Measurements from ENCODE around the gene CADPS. TPM values are rescaled to one million over a fixed set of nuclear protein-coding genes. Genes with fewer than 3 reads are reported as not detected.

Gene CADPS
- total RNA-seq, 1 experiment from 2014 or later: not detected

DNA sequence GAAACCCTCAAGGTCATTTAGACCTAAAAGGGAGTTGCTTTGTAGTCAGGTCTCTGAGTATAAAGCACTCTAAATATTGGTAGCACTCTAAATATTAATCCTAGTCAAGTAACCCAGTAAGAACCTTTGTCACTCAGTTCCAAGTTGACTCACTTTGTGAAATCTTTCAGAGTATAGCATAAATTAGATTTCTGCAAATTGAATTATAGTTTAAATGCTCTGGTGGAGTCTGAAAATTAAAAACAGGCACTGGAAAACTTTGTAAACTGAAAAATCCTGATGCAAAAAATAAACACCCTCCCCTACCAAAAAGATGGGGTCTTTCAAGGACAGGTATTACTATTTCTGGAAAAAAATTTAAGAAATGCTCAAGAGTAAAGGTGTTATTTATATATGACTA lies 305.6 kb downstream of the CADPS start:
- no TSS peak for BruUV-seq (replicated peaks)
- intact Hi-C loops (cut with micrococcal nuclease; ENCODE audit: unreplicated experiment): no loop called here
- TF ChIP-seq, protein P1, sequence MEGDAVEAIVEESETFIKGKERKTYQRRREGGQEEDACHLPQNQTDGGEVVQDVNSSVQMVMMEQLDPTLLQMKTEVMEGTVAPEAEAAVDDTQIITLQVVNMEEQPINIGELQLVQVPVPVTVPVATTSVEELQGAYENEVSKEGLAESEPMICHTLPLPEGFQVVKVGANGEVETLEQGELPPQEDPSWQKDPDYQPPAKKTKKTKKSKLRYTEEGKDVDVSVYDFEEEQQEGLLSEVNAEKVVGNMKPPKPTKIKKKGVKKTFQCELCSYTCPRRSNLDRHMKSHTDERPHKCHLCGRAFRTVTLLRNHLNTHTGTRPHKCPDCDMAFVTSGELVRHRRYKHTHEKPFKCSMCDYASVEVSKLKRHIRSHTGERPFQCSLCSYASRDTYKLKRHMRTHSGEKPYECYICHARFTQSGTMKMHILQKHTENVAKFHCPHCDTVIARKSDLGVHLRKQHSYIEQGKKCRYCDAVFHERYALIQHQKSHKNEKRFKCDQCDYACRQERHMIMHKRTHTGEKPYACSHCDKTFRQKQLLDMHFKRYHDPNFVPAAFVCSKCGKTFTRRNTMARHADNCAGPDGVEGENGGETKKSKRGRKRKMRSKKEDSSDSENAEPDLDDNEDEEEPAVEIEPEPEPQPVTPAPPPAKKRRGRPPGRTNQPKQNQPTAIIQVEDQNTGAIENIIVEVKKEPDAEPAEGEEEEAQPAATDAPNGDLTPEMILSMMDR (IDR thresholded peaks at IDR 0.05; ENCODE audit: unreplicated experiment): no peak
- H3K36me3 Mint-ChIP-seq (ENCODE audit: insufficient read depth, unreplicated experiment): no peaks in the 10 kb centered on the region
- no peak overlapping the region for H3K27ac Mint-ChIP-seq (ENCODE audit: unreplicated experiment)
- CTCF ChIA-PET: no interaction called here
- no peaks in the 10 kb centered on the region for H3K27me3 Mint-ChIP-seq (ENCODE audit: unreplicated experiment)
- no peaks in the 10 kb centered on the region for H3K9me3 Mint-ChIP-seq (ENCODE audit: low read depth, unreplicated experiment)
- H3K4me1 Mint-ChIP-seq (ENCODE audit: low read depth, unreplicated experiment): no peaks in the 10 kb centered on the region
- no peak for DNase-seq
- H3K4me3 Mint-ChIP-seq (ENCODE audit: low read depth, unreplicated experiment): no peak overlapping the region

DNA sequence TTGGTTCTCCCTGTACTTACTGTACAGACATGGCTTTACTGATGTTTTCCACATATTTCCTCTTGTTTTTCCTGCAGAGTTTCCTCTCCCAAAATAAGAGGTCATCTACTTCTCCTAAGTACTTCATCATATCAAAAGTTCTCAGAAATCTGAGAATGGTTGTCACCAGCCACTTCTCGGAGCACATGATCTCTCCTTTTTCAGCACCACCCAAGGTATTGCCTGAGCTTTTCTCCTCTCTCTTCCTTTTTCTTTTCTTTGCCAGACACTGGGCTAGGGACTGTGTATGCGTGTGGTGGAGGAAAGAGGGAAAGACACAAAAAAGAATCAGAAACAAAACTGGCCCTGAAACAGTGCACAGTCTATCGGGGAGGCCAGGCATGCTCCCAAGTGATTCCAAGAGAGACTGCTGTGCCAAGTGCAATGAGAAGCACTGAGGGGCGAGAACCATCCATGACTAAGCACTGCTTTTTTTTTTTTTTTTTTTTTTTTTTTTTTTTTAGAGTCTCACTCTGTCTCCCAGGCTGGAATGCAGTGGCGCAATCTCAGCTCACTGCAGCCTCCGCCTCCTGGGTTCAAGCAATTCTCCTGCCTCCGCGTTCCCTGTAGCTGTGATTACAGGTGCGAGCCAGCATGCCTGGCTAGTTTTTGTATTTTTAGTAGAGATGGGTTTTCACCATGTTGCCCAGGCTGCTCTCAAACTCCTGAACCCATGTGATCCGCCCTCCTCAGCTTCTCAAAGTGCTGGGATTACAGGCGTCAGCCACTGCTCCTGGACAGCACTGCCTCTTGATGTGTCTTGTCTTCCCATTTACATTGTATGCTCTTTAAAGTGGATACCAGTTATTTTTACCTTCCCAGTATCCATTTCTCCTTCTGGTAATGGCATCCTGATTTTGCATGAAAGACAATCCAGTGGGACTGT lies 307.9 kb downstream of the CADPS start:
- Mint-ChIP-seq H3K36me3 (ENCODE audit: insufficient read depth, unreplicated experiment) (no peaks in the 10 kb centered on the region), H3K27me3 (ENCODE audit: unreplicated experiment) (no peaks in the 10 kb centered on the region), H3K9me3 (ENCODE audit: low read depth, unreplicated experiment) (no peaks in the 10 kb centered on the region), H3K4me3 (ENCODE audit: low read depth, unreplicated experiment) (no peak overlapping the region), H3K4me1 (ENCODE audit: low read depth, unreplicated experiment) (no peaks in the 10 kb centered on the region), H3K27ac (ENCODE audit: unreplicated experiment) (no peak overlapping the region)
- intact Hi-C loops (cut with micrococcal nuclease; ENCODE audit: unreplicated experiment): no loop called here
- CTCF ChIA-PET: no interaction called here
- TF ChIP-seq, protein P1 (IDR thresholded peaks at IDR 0.05; ENCODE audit: unreplicated experiment): no peak
- no TSS peak for BruUV-seq (replicated peaks)
- DNase-seq: no peak

DNA sequence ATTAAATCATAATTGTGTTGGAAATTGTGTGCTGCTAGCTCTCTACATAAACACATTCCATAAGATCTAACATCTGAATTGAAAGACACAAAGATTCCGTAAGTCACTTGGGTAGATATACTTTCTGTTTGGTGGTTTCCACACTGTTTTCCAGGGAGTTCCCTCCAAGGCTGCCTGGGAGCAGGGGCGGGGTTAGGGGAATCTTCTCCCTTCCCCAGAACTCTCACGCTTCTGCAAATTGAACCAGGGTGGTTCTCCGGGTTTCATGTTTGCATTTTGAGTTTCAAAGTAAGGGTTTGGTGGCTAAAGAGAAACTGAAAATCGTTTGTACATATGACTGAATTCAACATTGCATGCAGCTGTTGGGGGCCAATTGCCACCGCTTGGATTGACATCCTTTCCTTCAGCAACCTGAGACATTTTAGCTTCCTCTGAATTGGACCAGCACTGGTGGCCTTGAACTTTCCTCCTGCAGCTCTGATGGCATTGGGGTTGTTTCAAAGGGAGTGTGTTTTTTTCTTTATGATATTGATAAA lies 309.1 kb downstream of the CADPS start:
- H3K36me3 Mint-ChIP-seq (ENCODE audit: insufficient read depth, unreplicated experiment): no peaks in the 10 kb centered on the region
- H3K4me3 Mint-ChIP-seq (ENCODE audit: low read depth, unreplicated experiment): no peak overlapping the region
- CTCF ChIA-PET: no interaction called here
- no peaks in the 10 kb centered on the region for H3K27me3 Mint-ChIP-seq (ENCODE audit: unreplicated experiment)
- intact Hi-C loops (cut with micrococcal nuclease; ENCODE audit: unreplicated experiment): no loop called here
- no peaks in the 10 kb centered on the region for H3K4me1 Mint-ChIP-seq (ENCODE audit: low read depth, unreplicated experiment)
- H3K9me3 Mint-ChIP-seq (ENCODE audit: low read depth, unreplicated experiment): no peaks in the 10 kb centered on the region
- DNase-seq: no peak
- TF ChIP-seq, protein P1 (IDR thresholded peaks at IDR 0.05; ENCODE audit: unreplicated experiment): no peak
- no TSS peak for BruUV-seq (replicated peaks)
- no peak overlapping the region for H3K27ac Mint-ChIP-seq (ENCODE audit: unreplicated experiment)

DNA sequence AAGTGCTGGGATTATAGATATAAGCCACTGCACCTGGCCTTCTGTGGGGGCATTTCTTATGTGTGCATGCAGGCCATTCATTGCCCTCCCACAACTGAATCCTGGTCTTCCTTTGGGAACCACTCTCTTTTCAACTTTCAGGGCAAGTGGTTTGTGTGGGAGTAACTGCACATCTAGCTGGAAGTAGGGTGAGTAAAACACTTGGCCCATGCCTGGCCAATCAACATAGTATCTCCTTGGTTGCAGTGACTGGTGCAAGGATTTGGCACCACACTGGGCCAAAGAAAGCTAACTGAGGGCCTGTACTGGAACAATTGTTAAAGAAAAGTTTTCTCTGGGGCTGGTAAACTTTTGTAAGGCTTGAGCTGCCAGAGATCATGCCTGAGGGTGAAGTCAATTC lies 312.6 kb downstream of the CADPS start:
- no TSS peak for BruUV-seq (replicated peaks)
- CTCF ChIA-PET: no interaction called here
- H3K27ac Mint-ChIP-seq (ENCODE audit: unreplicated experiment): no peak overlapping the region

More for the DNA sequence above, 312.6 kb downstream of the CADPS start:
- no peaks in the 10 kb centered on the region for H3K4me1 Mint-ChIP-seq (ENCODE audit: low read depth, unreplicated experiment)
- H3K4me3 Mint-ChIP-seq (ENCODE audit: low read depth, unreplicated experiment): no peak overlapping the region
- no peak for DNase-seq
- no peaks in the 10 kb centered on the region for H3K36me3 Mint-ChIP-seq (ENCODE audit: insufficient read depth, unreplicated experiment)
- H3K9me3 Mint-ChIP-seq (ENCODE audit: low read depth, unreplicated experiment): no peaks in the 10 kb centered on the region
- TF ChIP-seq, protein P1 (IDR thresholded peaks at IDR 0.05; ENCODE audit: unreplicated experiment): no peak
- no peaks in the 10 kb centered on the region for H3K27me3 Mint-ChIP-seq (ENCODE audit: unreplicated experiment)
- intact Hi-C loops (cut with micrococcal nuclease; ENCODE audit: unreplicated experiment): no loop called here
